HG03045 (cell line): ENCODE results near the gene AP3M1.
"Not testable (repeated sequence)": the region's sequence is repeated elsewhere in the genome, so short reads cannot be mapped to it uniquely, and the experiment has no call there.

ENCODE experiments used
- ATAC-seq: cut with Tn5 transposase; IDR thresholded peaks from one replicate; pipeline ENCODE4 v1.9.1; 2021; ENCODE audit warnings: mild to moderate bottlenecking, moderate library complexity; ENCODE audit not compliant: unreplicated experiment

The AP3M1 gene

GRCh38 chr10:74163319-74164068, 12.9 kb upstream of the AP3M1 start:
- no peak for ATAC-seq

GRCh38 chr10:74160013-74160412, 9.4 kb upstream of the AP3M1 start:
- ATAC-seq, result no peak

- ATAC-seq, result peak; percentile 49
Observed at GRCh38 chr10:74156919-74157289, 6.3 kb upstream of the AP3M1 start.

- no peak for ATAC-seq
Observed at GRCh38 chr10:74153676-74154075, 3.0 kb upstream of the AP3M1 start.

- no peak for ATAC-seq
Observed at GRCh38 chr10:74153123-74153522, 2.5 kb upstream of the AP3M1 start.

- no peak for ATAC-seq
Observed at GRCh38 chr10:74151879-74152722, 1.5 kb upstream of the AP3M1 start.

GRCh38 chr10:74150990-74151878, 606 bp upstream of the AP3M1 start, which contains the start of gene ADK:
TSS of gene ADK (plus strand) at chr10:74151221. CDS start at chr10:74151279, 58 bp downstream.
- ATAC-seq, result peak; percentile 79

- ATAC-seq, result not testable (repeated sequence)
Observed at GRCh38 chr10:74146980-74147379, 3.6 kb downstream of the AP3M1 start.

GRCh38 chr10:74145133-74145532, 5.5 kb downstream of the AP3M1 start:
- ATAC-seq, result no peak

GRCh38 chr10:74140553-74140952, 10.1 kb downstream of the AP3M1 start:
- no peak for ATAC-seq

GRCh38 chr10:74139981-74140380, 10.6 kb downstream of the AP3M1 start:
- no peak for ATAC-seq

GRCh38 chr10:74138596-74138995, 12.0 kb downstream of the AP3M1 start:
- not testable (repeated sequence) for ATAC-seq

GRCh38 chr10:74137992-74138391, 12.6 kb downstream of the AP3M1 start:
- no peak for ATAC-seq

GRCh38 chr10:74135452-74135851, 15.2 kb downstream of the AP3M1 start:
- no peak for ATAC-seq

- ATAC-seq, result no peak
Observed at GRCh38 chr10:74133923-74134820, 16.5 kb downstream of the AP3M1 start.

- no peak for ATAC-seq
Observed at GRCh38 chr10:74123081-74123480, 27.5 kb downstream of the AP3M1 start.

- no peak for ATAC-seq
Observed at GRCh38 chr10:74122060-74122459, 28.6 kb downstream of the AP3M1 start.

- ATAC-seq, result no peak
Observed at GRCh38 chr10:74121368-74121767, 29.3 kb downstream of the AP3M1 start.

GRCh38 chr10:74120911-74121310, 29.7 kb downstream of the AP3M1 start:
- no peak for ATAC-seq

- no peak for ATAC-seq
Observed at GRCh38 chr10:74118804-74119203, 31.8 kb downstream of the AP3M1 start.
